Liver (tissue), 9 donors: Measurements from ENCODE around the gene SNCB. TPM values are rescaled to one million over a fixed set of nuclear protein-coding genes. Genes with fewer than 3 reads are reported as not detected.

Experiments used
- DNase-seq: peaks from one replicate; pipeline ENCODE4 v3.0.0-alpha.2; 2017; ENCODE audit warnings: low spot score
- H3K27ac ChIP-seq, 2 donors: one replicate each; pipeline ENCODE4 v1.7.0; 2013; ENCODE audit warnings: inconsistent platforms in 2 of 2, low read length in 2 of 2, control low read depth in 1 of 2, low read depth in 1 of 2, mild to moderate bottlenecking in 1 of 2
- H3K27me3 ChIP-seq, 4 donors: one replicate each; pipeline versions ENCODE4 v1.6.1 to v1.7.0; 2013; ENCODE audit warnings: low read length in 3 of 4, inconsistent platforms in 1 of 4, mild to moderate bottlenecking in 1 of 4, moderate library complexity in 1 of 4; ENCODE audit not compliant: control insufficient read depth in 4 of 4, insufficient read depth in 4 of 4
- H3K36me3 ChIP-seq, 4 donors: one replicate each; pipeline versions ENCODE4 v1.6.1 to v1.7.0; 2013; ENCODE audit warnings: low read length in 3 of 4, mild to moderate bottlenecking in 3 of 4, low read depth in 1 of 4, moderate library complexity in 1 of 4; ENCODE audit not compliant: control insufficient read depth in 4 of 4, insufficient read depth in 3 of 4
- H3K4me1 ChIP-seq, 4 donors: one replicate each; pipeline versions ENCODE4 v1.6.1 to v1.7.0; 2013; ENCODE audit warnings: low read length in 3 of 4, mild to moderate bottlenecking in 3 of 4, moderate library complexity in 1 of 4; ENCODE audit not compliant: control insufficient read depth in 4 of 4, insufficient read depth in 4 of 4
- H3K4me3 ChIP-seq, 3 donors: one replicate each; pipeline versions ENCODE4 v1.6.1 to v1.7.0; 2013; ENCODE audit warnings: low read length in 3 of 3, control low read depth in 1 of 3, low read depth in 1 of 3, mild to moderate bottlenecking in 1 of 3
- H3K9ac ChIP-seq, 2 donors: one replicate each; pipeline ENCODE4 v1.7.0; 2013; ENCODE audit warnings: low read length in 2 of 2, mild to moderate bottlenecking in 2 of 2, moderate library complexity in 2 of 2, control low read depth in 1 of 2, low read depth in 1 of 2
- H3K9me3 ChIP-seq, 4 donors: one replicate each; pipeline versions ENCODE4 v1.6.1 to v1.7.0; 2013; ENCODE audit warnings: low read length in 3 of 4; ENCODE audit not compliant: control insufficient read depth in 4 of 4
- EGR1 ChIP-seq, 2 donors: IDR thresholded peaks; 2 replicates each; pipeline ENCODE4 v1.6.1; 2016 to 2018; ENCODE audit warnings: antibody characterized with exemption in 2 of 2, low read depth in 2 of 2
- FOXA2 ChIP-seq: IDR thresholded peaks from 2 replicates; pipeline ENCODE4 v1.6.1; 2016; ENCODE audit warnings: antibody characterized with exemption
- GABPA ChIP-seq, 2 donors: IDR thresholded peaks in 1 of 2; conservative IDR thresholded peaks in 1 of 2; 2 replicates each; pipeline ENCODE4 v1.6.1; 2016; ENCODE audit warnings: antibody characterized with exemption in 2 of 2, mild to moderate bottlenecking in 1 of 2, moderate library complexity in 1 of 2
- HNF4A ChIP-seq, 2 donors: conservative IDR thresholded peaks; 2 replicates each; pipeline ENCODE4 v1.6.1; 2016; ENCODE audit warnings: antibody characterized with exemption in 2 of 2, mild to moderate bottlenecking in 2 of 2
- HNF4G ChIP-seq: IDR thresholded peaks from 2 replicates; pipeline ENCODE4 v1.6.1; 2016; ENCODE audit warnings: antibody characterized with exemption
- JUND ChIP-seq, 2 donors: IDR thresholded peaks; 2 replicates each; pipeline ENCODE4 v1.6.1; 2016; ENCODE audit warnings: antibody characterized with exemption in 2 of 2
- RAD21 ChIP-seq, 2 donors: IDR thresholded peaks; 2 replicates each; pipeline ENCODE4 v1.6.1; 2016; ENCODE audit warnings: antibody characterized with exemption in 2 of 2, mild to moderate bottlenecking in 2 of 2
- RXRA ChIP-seq, 2 donors: IDR thresholded peaks; 2 replicates each; pipeline ENCODE4 v1.6.1; 2017 to 2018; ENCODE audit warnings: antibody characterized with exemption in 2 of 2, mild to moderate bottlenecking in 1 of 2
- SP1 ChIP-seq: IDR thresholded peaks from 2 replicates; pipeline ENCODE4 v1.6.1; 2018; ENCODE audit warnings: antibody characterized with exemption, mild to moderate bottlenecking
- TAF1 ChIP-seq: conservative IDR thresholded peaks from 2 replicates; pipeline ENCODE4 v1.6.1; 2016; ENCODE audit warnings: antibody characterized with exemption, mild to moderate bottlenecking
- WGBS: extraction: QIAGEN DNeasy Blood & Tissue Kit; methylation state at CpG from one replicate; pipeline ENCODE4 v1.1.7; 2013; 5-methylcytosine and 5-hydroxymethylcytosine counted together
- polyA plus RNA-seq, 2 donors: library from polyadenylated mRNA; stranded (reverse) in 1 of 2; unstranded in 1 of 2; fragments of 200-250 nt in 1 of 2; fragments of >200 nt in 1 of 2; fragmentation: Nextera tagmentation in 1 of 2; extraction: Ambion mirVana in 1 of 2; gene quantifications; one replicate each; pipeline versions ENCODE4 v1.2.1 to v1.2.3, GENCODE V29; 2013 to 2015
- total RNA-seq, 2 donors: library from RNA; depleted of rRNA; stranded (reverse); fragments of >200 nt; gene quantifications; one replicate each; pipeline ENCODE4 v1.2.3, GENCODE V29; 2014
- TF ChIP-seq, protein P1 (sequence below): IDR thresholded peaks from 2 replicates; pipeline ENCODE4 v1.6.1; 2016; ENCODE audit warnings: antibody characterized with exemption
- TF ChIP-seq, protein P2 (sequence below): fragments of 150-350 bp; IDR thresholded peaks from 2 replicates; pipeline ENCODE4 v1.5.1; 2017; ENCODE audit warnings: improper control_type of control experiment, low read depth, low read length; ENCODE audit not compliant: missing input control
- TF ChIP-seq, protein P3 (sequence below): IDR thresholded peaks from 2 replicates; pipeline ENCODE4 v1.6.1; 2016; ENCODE audit warnings: antibody characterized with exemption
- TF ChIP-seq, protein P4 (sequence below): IDR thresholded peaks from 2 replicates; pipeline ENCODE4 v1.6.1; 2016; ENCODE audit warnings: antibody characterized with exemption, mild to moderate bottlenecking
- TF ChIP-seq, protein P5 (sequence below): IDR thresholded peaks from 2 replicates; pipeline ENCODE4 v1.6.1; 2016; ENCODE audit warnings: antibody characterized with exemption
- donor health status: healthy.
- donor health status: healthy.
- donor health status: healthy.
- donor health status: healthy.
- donor health status: healthy.

The SNCB gene
- total and polyA plus RNA-seq, 4 donors = not detected

DNA sequence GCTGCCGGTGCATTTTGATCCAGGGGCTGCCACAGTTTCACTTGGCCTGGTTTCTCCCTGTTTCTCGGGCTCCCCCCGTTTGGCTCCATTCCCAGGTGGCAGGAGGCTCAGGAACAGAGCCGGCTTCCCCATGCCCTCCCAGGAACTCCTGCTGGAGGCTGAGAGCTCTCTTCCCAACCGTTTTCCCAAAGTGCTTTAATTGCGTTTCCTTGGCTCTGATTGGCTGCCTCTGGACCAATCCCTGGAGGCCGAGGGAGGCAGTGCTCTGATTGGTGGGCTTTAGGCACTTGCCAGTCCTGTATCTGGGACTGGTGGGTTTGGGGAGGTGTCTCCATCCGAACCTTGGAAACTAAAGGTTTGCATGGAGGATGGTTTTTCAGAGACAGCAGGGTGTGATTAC is 21.8 kb upstream of the SNCB start:
- WGBS = 88% methylated on average over 8 of the region's 8 CpGs
- TF ChIP-seq RXRA (IDR thresholded peaks at IDR 0.05) = no peak
- TF ChIP-seq, protein P1, sequence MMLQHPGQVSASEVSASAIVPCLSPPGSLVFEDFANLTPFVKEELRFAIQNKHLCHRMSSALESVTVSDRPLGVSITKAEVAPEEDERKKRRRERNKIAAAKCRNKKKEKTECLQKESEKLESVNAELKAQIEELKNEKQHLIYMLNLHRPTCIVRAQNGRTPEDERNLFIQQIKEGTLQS = no peak
- no peak for TF ChIP-seq HNF4A (conservative IDR thresholded peaks at IDR 0.05)
- no peak for TF ChIP-seq EGR1 (IDR thresholded peaks at IDR 0.05; ENCODE audit: low read depth in 2 of 2)
- TF ChIP-seq HNF4G = no peak
- TF ChIP-seq SP1 = no peak
- TF ChIP-seq, protein P2, sequence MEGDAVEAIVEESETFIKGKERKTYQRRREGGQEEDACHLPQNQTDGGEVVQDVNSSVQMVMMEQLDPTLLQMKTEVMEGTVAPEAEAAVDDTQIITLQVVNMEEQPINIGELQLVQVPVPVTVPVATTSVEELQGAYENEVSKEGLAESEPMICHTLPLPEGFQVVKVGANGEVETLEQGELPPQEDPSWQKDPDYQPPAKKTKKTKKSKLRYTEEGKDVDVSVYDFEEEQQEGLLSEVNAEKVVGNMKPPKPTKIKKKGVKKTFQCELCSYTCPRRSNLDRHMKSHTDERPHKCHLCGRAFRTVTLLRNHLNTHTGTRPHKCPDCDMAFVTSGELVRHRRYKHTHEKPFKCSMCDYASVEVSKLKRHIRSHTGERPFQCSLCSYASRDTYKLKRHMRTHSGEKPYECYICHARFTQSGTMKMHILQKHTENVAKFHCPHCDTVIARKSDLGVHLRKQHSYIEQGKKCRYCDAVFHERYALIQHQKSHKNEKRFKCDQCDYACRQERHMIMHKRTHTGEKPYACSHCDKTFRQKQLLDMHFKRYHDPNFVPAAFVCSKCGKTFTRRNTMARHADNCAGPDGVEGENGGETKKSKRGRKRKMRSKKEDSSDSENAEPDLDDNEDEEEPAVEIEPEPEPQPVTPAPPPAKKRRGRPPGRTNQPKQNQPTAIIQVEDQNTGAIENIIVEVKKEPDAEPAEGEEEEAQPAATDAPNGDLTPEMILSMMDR = no peak
- TF ChIP-seq TAF1 = no peak
- H3K27ac ChIP-seq = no peak overlapping the region
- no peak for DNase-seq
- peaks cover 0 to 12% (median 1%) of the 10 kb centered on the region in 4 donors for H3K36me3 ChIP-seq
- H3K9me3 ChIP-seq = no peaks in the 10 kb centered on the region
- H3K4me1 ChIP-seq = peaks cover 5 to 13% (median 8%) of the 10 kb centered on the region in 4 donors
- H3K4me3 ChIP-seq = no peak overlapping the region
- no peaks in the 10 kb centered on the region for H3K27me3 ChIP-seq
- H3K9ac ChIP-seq = no peak overlapping the region

DNA sequence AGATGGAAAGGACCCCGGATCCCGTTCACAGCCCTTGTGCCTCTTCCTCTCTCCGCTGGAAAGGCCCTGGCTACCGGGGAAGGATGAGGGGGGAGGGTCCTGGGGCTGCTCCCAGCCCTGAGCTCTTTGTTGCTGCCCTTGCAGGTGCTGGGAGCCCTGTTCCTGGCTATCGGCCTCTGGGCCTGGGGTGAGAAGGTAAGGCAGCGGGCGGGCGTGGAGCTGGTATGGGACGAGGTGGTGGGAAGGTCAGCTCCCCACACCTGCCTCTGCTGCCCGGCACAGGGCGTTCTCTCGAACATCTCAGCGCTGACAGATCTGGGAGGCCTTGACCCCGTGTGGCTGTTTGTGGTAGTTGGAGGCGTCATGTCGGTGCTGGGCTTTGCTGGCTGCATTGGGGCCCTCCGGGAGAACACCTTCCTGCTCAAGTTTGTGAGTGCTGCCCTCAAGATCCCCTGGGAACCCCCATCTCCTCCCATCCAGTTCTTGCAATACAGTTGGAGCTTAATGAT is 21.2 kb upstream of the SNCB start:
- H3K4me1 ChIP-seq = peaks cover 5 to 17% (median 13%) of the 10 kb centered on the region in 4 donors
- H3K9me3 ChIP-seq = no peaks in the 10 kb centered on the region
- no peak for TF ChIP-seq HNF4A (conservative IDR thresholded peaks at IDR 0.05)
- TF ChIP-seq FOXA2 = no peak
- no peak for TF ChIP-seq GABPA (IDR thresholded peaks at IDR 0.05 in 1 of 2, conservative IDR thresholded peaks at IDR 0.05 in 1 of 2)
- TF ChIP-seq, protein P1 = no peak
- TF ChIP-seq RXRA (IDR thresholded peaks at IDR 0.05) = no peak
- no peak for TF ChIP-seq HNF4G
- TF ChIP-seq SP1 = no peak
- TF ChIP-seq, protein P2 = no peak
- TF ChIP-seq TAF1 = no peak
- TF ChIP-seq EGR1 (IDR thresholded peaks at IDR 0.05; ENCODE audit: low read depth in 2 of 2) = no peak
- no peak for TF ChIP-seq JUND (IDR thresholded peaks at IDR 0.05)
- TF ChIP-seq, protein P3, sequence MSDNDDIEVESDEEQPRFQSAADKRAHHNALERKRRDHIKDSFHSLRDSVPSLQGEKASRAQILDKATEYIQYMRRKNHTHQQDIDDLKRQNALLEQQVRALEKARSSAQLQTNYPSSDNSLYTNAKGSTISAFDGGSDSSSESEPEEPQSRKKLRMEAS = no peak
- TF ChIP-seq, protein P4, sequence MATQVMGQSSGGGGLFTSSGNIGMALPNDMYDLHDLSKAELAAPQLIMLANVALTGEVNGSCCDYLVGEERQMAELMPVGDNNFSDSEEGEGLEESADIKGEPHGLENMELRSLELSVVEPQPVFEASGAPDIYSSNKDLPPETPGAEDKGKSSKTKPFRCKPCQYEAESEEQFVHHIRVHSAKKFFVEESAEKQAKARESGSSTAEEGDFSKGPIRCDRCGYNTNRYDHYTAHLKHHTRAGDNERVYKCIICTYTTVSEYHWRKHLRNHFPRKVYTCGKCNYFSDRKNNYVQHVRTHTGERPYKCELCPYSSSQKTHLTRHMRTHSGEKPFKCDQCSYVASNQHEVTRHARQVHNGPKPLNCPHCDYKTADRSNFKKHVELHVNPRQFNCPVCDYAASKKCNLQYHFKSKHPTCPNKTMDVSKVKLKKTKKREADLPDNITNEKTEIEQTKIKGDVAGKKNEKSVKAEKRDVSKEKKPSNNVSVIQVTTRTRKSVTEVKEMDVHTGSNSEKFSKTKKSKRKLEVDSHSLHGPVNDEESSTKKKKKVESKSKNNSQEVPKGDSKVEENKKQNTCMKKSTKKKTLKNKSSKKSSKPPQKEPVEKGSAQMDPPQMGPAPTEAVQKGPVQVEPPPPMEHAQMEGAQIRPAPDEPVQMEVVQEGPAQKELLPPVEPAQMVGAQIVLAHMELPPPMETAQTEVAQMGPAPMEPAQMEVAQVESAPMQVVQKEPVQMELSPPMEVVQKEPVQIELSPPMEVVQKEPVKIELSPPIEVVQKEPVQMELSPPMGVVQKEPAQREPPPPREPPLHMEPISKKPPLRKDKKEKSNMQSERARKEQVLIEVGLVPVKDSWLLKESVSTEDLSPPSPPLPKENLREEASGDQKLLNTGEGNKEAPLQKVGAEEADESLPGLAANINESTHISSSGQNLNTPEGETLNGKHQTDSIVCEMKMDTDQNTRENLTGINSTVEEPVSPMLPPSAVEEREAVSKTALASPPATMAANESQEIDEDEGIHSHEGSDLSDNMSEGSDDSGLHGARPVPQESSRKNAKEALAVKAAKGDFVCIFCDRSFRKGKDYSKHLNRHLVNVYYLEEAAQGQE = no peak
- TF ChIP-seq RAD21 (IDR thresholded peaks at IDR 0.05) = no peak
- TF ChIP-seq, protein P5, sequence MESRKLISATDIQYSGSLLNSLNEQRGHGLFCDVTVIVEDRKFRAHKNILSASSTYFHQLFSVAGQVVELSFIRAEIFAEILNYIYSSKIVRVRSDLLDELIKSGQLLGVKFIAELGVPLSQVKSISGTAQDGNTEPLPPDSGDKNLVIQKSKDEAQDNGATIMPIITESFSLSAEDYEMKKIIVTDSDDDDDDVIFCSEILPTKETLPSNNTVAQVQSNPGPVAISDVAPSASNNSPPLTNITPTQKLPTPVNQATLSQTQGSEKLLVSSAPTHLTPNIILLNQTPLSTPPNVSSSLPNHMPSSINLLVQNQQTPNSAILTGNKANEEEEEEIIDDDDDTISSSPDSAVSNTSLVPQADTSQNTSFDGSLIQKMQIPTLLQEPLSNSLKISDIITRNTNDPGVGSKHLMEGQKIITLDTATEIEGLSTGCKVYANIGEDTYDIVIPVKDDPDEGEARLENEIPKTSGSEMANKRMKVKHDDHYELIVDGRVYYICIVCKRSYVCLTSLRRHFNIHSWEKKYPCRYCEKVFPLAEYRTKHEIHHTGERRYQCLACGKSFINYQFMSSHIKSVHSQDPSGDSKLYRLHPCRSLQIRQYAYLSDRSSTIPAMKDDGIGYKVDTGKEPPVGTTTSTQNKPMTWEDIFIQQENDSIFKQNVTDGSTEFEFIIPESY = no peak
- no peaks in the 10 kb centered on the region for H3K27me3 ChIP-seq
- peaks cover 0 to 12% (median 1%) of the 10 kb centered on the region in 4 donors for H3K36me3 ChIP-seq
- no peak overlapping the region for H3K9ac ChIP-seq
- DNase-seq = no peak
- H3K4me3 ChIP-seq = no peak overlapping the region
- no peak overlapping the region for H3K27ac ChIP-seq
- 94% methylated on average over 17 of the region's 17 CpGs for WGBS
